NCI-H2227 treated with DMSO at 0.1 percent for 48 hours (cell line): Measurements from ENCODE around the gene FAM53C.
"Not testable (repeated sequence)": the region's sequence is repeated elsewhere in the genome, so short reads cannot be mapped to it uniquely, and the experiment has no call there.

Experiments
- DNase-seq: peaks from one replicate; lab custom pipeline; 2025; lab: John Stamatoyannopoulos, UW

Gene FAM53C

DNA sequence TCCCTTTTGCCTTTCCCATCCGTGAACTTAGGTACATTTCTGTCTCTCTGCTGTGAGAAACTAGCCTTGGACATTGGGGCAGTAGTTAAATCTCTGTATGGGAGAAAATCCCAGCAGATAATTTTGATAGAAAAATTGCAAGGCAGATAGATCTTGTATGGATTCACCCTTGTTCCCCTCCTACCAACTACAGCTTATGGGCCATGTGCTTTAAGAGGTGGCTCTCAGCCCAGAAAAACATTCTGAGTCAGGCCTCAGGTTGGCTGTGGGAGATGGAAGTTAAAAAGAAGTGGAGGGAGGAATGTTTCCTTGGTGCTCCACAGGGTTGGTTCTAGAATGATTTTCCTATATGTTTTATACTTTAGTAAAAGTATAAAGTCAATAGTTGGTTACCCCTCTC lies 13.0 kb downstream of the FAM53C start:
- no peak for DNase-seq

DNA sequence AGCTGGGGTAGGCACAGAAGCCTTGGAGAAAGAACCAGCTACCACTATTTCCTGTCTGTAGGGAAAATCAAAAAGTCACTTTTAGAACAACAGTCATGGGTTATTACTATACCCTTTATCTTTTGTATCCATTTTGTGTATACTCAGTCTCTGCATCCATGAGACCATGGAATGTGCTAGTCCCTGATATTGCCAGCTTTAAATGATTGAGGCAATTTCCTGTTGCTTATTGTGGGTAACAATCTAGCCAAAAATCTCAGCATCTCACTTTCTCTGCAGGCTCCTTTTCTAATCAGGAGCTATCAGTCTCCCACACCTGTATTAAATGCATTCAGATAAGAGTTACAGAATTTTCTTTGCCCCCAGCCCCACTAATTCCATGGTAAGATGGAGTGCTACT lies 13.5 kb downstream of the FAM53C start:
- DNase-seq, result no peak

- DNase-seq, result peak; percentile 59
Observed at GRCh38 chr5:138352071-138352721, 14.1 kb downstream of the FAM53C start, which contains the start of gene KDM3B. Gene KDM3B (plus strand): TSS chr5:138352685. CDS start chr5:138352796, 111 bp downstream.

- DNase-seq, result peak; percentile 26
Observed at GRCh38 chr5:138352722-138353559, 14.9 kb downstream of the FAM53C start.

- DNase-seq, result no peak
Observed at GRCh38 chr5:138353560-138354080, 15.6 kb downstream of the FAM53C start.

- no peak for DNase-seq
Observed at GRCh38 chr5:138354387-138354786, 16.3 kb downstream of the FAM53C start.

DNA sequence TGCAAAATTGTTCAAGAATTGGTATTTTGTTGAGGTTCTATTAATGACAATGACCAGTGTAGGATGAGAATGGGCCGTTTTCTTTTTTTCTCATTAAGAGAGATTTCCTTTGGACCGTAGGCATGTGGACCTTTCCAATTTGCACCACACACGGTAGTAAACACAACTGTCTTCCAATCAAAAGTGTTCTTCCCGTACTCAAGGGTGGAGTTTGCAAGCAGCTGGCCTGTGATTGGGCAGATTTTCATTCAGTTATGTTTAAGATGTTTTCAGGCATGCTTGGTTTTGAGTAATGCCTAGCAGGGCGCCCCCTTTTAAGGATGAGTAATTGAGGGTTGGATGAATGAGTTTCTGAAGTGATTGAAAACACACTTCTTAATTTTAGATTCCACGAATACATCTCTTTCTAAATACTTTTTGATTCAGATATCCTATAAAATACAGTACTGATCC lies 16.9 kb downstream of the FAM53C start:
- peak; percentile 54 for DNase-seq

- no peak for DNase-seq
Observed at GRCh38 chr5:138359621-138360020, 21.6 kb downstream of the FAM53C start.

DNA sequence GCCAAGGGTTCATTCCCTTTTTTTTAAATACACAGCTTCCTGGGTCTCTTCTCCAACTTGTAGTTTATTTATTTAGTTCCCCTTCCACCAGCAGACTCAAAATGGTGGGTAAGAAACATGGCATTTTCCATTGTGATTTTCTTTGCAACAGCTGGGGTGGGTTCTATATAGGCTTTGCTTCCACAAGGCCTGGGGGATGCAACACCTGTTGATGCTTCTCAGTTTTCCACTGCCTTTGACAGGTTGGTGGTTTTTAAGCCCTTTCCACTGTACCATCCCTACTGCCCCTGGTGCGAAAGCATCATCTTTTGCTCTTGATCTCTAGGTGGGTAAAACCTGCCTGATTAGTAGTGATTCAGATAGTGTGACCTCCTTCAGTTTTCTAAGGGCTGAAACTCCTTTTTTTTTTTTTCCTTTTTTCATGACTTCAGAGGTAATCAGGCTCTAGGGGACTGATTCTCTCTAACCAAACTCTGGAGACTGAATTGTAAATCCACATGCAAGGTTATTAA lies 22.9 kb downstream of the FAM53C start:
- no peak for DNase-seq

GRCh38 chr5:138364576-138364975 lies 26.5 kb downstream of the FAM53C start:
- no peak for DNase-seq

DNA sequence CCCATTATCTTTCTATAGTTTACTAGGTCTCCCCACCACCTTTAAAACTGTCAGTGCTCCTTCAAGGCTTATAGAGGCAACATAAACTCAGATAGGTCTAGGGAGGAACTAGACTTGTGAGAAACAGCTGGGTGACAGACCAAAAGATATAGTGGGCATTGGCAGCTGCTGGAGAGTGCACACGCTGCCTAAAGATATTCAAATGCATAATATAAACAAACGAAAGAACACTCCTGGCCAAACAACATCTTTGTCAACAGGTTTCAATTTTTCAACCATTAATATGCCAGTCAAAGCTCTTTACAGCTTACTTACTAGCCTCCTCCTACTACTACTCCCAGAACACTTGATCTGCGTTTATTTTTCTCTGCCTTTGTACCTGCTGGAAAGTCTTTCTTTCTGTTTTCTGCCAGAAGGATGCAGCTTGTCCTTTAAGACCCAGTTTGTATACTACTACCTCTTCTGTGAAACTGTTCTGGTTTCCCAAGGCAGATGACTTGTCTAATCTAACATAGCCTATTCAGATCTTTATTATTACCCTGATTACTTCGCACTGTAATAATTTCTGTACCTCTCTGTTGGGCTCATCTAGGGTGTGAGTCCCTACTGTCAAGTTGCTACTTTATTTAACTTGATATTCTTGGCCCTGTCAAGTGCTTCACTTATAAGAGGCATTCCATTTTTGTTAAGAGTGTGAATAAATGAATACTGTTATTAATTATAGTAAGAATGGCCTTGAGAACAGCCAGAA lies 28.7 kb downstream of the FAM53C start:
- DNase-seq, result no peak

DNA sequence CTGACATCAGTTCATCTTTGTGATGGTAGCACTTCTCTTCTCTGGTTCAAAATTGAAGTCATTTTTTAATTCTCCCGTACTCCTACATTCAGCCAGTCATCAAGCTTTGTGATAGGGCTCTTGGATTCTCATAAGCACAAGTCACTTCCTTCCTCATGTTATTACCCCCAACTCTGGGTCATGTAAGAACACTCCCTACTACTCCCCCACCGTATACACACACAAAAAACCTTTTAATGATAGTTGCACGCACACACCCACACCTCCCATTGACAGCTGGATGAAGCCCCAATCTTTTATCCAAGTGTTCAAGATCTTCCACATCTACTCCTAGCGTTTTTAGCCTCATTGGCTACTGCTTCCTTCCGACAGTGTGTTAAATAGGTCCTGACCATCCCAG lies 31.2 kb downstream of the FAM53C start:
- no peak for DNase-seq

GRCh38 chr5:138369706-138370105 lies 31.6 kb downstream of the FAM53C start:
- no peak for DNase-seq

- no peak for DNase-seq
Observed at GRCh38 chr5:138370537-138370936, 32.5 kb downstream of the FAM53C start.

GRCh38 chr5:138371454-138371853 lies 33.4 kb downstream of the FAM53C start:
- DNase-seq, result no peak

DNA sequence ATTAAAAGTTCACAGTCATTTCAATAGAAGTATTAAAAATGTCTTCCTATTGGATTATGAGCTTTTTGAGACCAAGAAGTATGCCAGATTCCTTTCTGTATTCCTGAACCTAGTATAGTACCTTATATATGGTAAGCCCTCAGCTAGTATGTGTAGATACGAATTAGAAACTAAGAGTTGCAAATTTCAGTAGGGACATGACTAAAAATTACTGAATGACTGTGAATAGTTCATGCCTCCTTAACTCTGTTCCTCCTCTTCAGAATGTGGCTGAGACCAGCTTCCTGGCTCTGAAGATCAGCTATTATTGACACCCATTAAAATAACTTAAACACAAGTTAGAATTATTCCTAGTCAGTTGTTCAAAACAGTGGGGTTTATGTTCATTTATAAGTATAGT lies 34.2 kb downstream of the FAM53C start:
- DNase-seq, result no peak

DNA sequence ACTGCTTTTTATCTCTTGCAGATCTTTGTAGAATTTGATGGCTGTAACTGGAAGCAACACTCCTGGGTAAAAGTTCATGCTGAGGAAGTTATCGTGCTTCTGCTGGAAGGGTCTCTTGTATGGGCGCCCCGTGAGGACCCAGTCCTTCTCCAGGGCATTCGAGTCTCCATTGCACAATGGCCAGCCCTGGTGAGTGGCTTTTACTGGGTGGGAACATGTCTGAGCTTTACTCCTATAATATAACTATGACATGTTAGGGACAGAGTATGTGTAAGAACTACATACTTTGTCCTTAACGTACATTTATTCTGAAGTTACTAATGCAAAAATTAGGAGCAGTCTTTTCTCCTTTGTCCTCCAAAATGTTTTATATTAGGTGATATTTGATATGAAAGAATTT lies 34.6 kb downstream of the FAM53C start:
- no peak for DNase-seq

DNA sequence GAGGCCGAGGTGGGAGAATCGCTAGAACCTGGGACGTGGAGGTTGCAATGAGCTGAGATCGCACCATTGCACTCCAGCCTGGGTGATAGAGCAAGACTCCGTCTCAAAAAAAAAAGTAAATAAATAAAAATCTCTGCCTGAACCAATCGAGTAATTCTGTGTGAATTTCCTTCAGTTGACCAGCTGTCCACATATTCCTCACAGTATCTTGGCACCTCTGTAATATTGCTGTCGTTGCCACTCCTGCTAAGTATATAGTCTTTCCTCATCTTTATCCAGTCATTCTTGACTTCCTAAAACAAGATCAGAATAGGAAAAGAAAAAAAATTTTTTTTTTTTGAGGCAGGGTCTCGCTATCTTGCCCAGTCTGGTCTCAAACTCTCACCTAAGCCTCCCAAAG lies 44.3 kb downstream of the FAM53C start:
- DNase-seq, result no peak

GRCh38 chr5:138385660-138386059 lies 47.6 kb downstream of the FAM53C start:
- no peak for DNase-seq

GRCh38 chr5:138386290-138386689 lies 48.2 kb downstream of the FAM53C start:
- DNase-seq, result no peak

DNA sequence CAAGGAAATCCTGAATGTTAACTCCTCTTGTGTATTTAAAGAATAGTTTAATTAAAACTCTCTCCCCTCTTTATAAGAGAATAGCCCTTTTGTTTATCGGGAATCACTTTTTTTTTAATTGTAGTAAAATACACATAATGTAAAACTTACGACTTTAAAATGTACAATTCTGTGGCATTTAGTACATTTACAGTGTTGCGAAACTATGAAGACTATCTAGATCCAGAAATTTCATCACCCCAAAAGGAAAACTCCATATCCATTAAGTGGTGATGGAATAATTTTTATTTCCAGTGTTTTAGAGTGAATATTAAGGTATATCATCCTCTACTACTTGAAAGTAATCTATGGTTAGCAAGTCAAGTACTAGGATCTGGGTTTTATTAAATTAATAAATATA lies 51.3 kb downstream of the FAM53C start:
- no peak for DNase-seq

GRCh38 chr5:138389911-138390310 lies 51.8 kb downstream of the FAM53C start:
- DNase-seq, result not testable (repeated sequence)
